GM12891 (cell line): ENCODE data around the gene ELOVL5.
A peak's percentile ranks its signal among the peaks of the same experiment; 100 is the strongest.
"Not testable (repeated sequence)": the region's sequence is repeated elsewhere in the genome, so short reads cannot be mapped to it uniquely, and the experiment has no call there.

ENCODE experiments used
- DNase-seq: peaks from one replicate; pipeline ENCODE4 v3.0.0; 2011; ENCODE audit warnings: low spot score; ENCODE audit not compliant: insufficient read length
- FAIRE-seq: peaks from 2 replicates; lab custom pipeline; 2011; peaks lifted over from hg19 to GRCh38; lab: Jason Lieb, UNC
- PAX5 ChIP-seq: IDR thresholded peaks from 2 replicates; pipeline ENCODE4 v1.6.1; 2011; ENCODE audit warnings: low read length, moderate library complexity, mild to moderate bottlenecking; ENCODE audit not compliant: insufficient read depth, severe bottlenecking
- POLR2A ChIP-seq: IDR thresholded peaks from 2 replicates; pipeline ENCODE4 v1.6.1; 2011; ENCODE audit warnings: low read depth, low read length, control low read depth
- POLR2AphosphoS5 ChIP-seq: IDR thresholded peaks from 2 replicates; pipeline ENCODE4 v1.6.1; 2011; ENCODE audit warnings: low read depth, low read length, control low read depth
- POU2F2 ChIP-seq: IDR thresholded peaks from 2 replicates; pipeline ENCODE4 v1.6.1; 2011; ENCODE audit warnings: low read depth, mild to moderate bottlenecking, control low read depth, low read length, moderate library complexity
- SPI1 ChIP-seq: IDR thresholded peaks from 2 replicates; pipeline ENCODE4 v1.6.1; 2011; ENCODE audit warnings: low read depth, low read length, control low read depth
- TAF1 ChIP-seq: IDR thresholded peaks from 2 replicates; pipeline ENCODE4 v1.6.1; 2011; ENCODE audit warnings: low read depth, low read length, control low read depth

Gene ELOVL5

GRCh38 chr6:53347921-53348370, 804 bp downstream of the ELOVL5 start:
- DNase-seq (no peak), FAIRE-seq (no peak)
- TF ChIP-seq POLR2AphosphoS5: no peak
- no peak for TF ChIP-seq POLR2A
- no peak for TF ChIP-seq TAF1
- TF ChIP-seq PAX5: no peak
- TF ChIP-seq SPI1: no peak

- TF ChIP-seq PAX5: no peak
- TF ChIP-seq SPI1: peak; percentile 54
- no peak for TF ChIP-seq TAF1
- no peak for TF ChIP-seq POLR2AphosphoS5
- FAIRE-seq (peak; percentile 43), DNase-seq (no peak)
These were observed 1.4 kb downstream of the ELOVL5 start for GRCh38 chr6:53347250-53347920.

- FAIRE-seq, DNase-seq: not testable (repeated sequence)
These were observed 2.7 kb downstream of the ELOVL5 start for GRCh38 chr6:53346049-53346448.

GRCh38 chr6:53344969-53345368, 3.8 kb downstream of the ELOVL5 start:
- DNase-seq (no peak), FAIRE-seq (no peak)
- TF ChIP-seq PAX5 (no peak), POU2F2 (no peak), POLR2A (no peak), SPI1 (no peak; the same call in 1 of the 2 replicates), POLR2AphosphoS5 (no peak), TAF1 (no peak)

- no peak for FAIRE-seq
- TF ChIP-seq SPI1 (no peak), POLR2AphosphoS5 (no peak), TAF1 (no peak), POLR2A (no peak), PAX5 (no peak), POU2F2 (no peak)
- no peak for DNase-seq
These were observed 5.7 kb downstream of the ELOVL5 start for GRCh38 chr6:53343092-53343491.

- FAIRE-seq (no peak), DNase-seq (no peak)
- no peak for TF ChIP-seq PAX5
- no peak for TF ChIP-seq SPI1
- TF ChIP-seq POLR2AphosphoS5: no peak
- TF ChIP-seq POLR2A: no peak
- TF ChIP-seq TAF1: no peak
- TF ChIP-seq POU2F2: no peak
These were observed 6.5 kb downstream of the ELOVL5 start for GRCh38 chr6:53342217-53342616.

- no peak for DNase-seq
- no peak for FAIRE-seq
- TF ChIP-seq POLR2A: no peak
These were observed 8.2 kb downstream of the ELOVL5 start for GRCh38 chr6:53340536-53340935.

GRCh38 chr6:53339424-53339823, 9.3 kb downstream of the ELOVL5 start:
- TF ChIP-seq TAF1: no peak
- no peak for TF ChIP-seq SPI1
- TF ChIP-seq PAX5: no peak
- no peak for TF ChIP-seq POU2F2
- no peak for TF ChIP-seq POLR2A
- TF ChIP-seq POLR2AphosphoS5: no peak
- FAIRE-seq (no peak), DNase-seq (no peak)

GRCh38 chr6:53338304-53338703, 10.4 kb downstream of the ELOVL5 start:
- FAIRE-seq (no peak), DNase-seq (no peak)
- no peak for TF ChIP-seq POU2F2
- no peak for TF ChIP-seq POLR2A
- no peak for TF ChIP-seq SPI1
- TF ChIP-seq TAF1: no peak
- no peak for TF ChIP-seq POLR2AphosphoS5
- TF ChIP-seq PAX5: no peak

- FAIRE-seq: no peak
- no peak for DNase-seq
- no peak for TF ChIP-seq SPI1
- no peak for TF ChIP-seq TAF1
- no peak for TF ChIP-seq PAX5
- TF ChIP-seq POLR2AphosphoS5: no peak
- no peak for TF ChIP-seq POU2F2
- no peak for TF ChIP-seq POLR2A
These were observed 12.7 kb downstream of the ELOVL5 start for GRCh38 chr6:53336070-53336469.
